ENCODE data around the gene RTN4RL1. TPM values are rescaled to one million over a fixed set of nuclear protein-coding genes. Genes with fewer than 3 reads are reported as not detected.

RTN4RL1 gene
- total RNA-seq, 3 donors from 2014 or later = 0.14 to 0.47 (median 0.43) TPM

GRCh38 chr17:2044263-2044894, 19.2 kb upstream of the RTN4RL1 start:
- no peaks in the 10 kb centered on the region for H3K9me3 ChIP-seq
- peaks cover 14% of the 10 kb centered on the region for H3K4me1 ChIP-seq (ENCODE audit: low read depth)
- intact Hi-C loops (cut with DNase I, micrococcal nuclease) = loop anchor here in 1 of 2 donors (10.0 kb wide), 1 partner anchor 1810 kb away; no protein-coding TSS in a partner anchor
- no peaks in the 10 kb centered on the region for H3K36me3 ChIP-seq (ENCODE audit: low read depth)
- DNase-seq (no peak), ATAC-seq (no peak)
- no peak for TF ChIP-seq CTCF (IDR thresholded peaks at IDR 0.05)
- H3K4me3 ChIP-seq = no peak overlapping the region

- peaks cover 8% of the 10 kb centered on the region for H3K4me1 ChIP-seq (ENCODE audit: low read depth)
- H3K9me3 ChIP-seq = no peaks in the 10 kb centered on the region
- H3K4me3 ChIP-seq = no peak overlapping the region
- TF ChIP-seq CTCF (IDR thresholded peaks at IDR 0.05) = no peak
- intact Hi-C loops (cut with DNase I, micrococcal nuclease) = loop anchor here in 1 of 2 donors (10.0 kb wide), 1 partner anchor 1811 kb away; no protein-coding TSS in a partner anchor
- H3K36me3 ChIP-seq (ENCODE audit: low read depth) = no peaks in the 10 kb centered on the region
- DNase-seq (no peak), ATAC-seq (no peak)
Measured at GRCh38 chr17:2043785-2044184, 18.7 kb upstream of the RTN4RL1 start.

DNA sequence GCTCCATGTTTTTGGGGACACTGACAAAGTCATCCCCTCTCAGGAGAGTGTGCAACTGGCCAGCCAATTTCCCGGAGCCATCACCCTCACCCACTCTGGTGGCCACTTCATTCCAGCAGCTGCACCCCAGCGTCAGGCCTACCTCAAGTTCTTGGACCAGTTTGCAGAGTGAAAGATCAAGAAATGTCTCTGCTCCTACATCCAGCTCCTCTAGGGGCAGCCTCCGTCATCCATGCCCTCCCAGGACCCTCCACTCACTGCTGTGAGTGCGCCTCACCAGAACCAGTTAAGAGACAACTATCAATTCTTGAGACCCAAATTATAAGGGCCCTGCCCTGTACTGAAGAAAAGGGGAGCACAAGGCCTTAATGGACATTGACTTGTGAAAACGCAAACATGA, 17.8 kb upstream of the RTN4RL1 start:
- ATAC-seq (no peak), DNase-seq (no peak)
- Histone ChIP-seq H3K4me1 (ENCODE audit: low read depth) (peaks cover 7% of the 10 kb centered on the region), H3K36me3 (ENCODE audit: low read depth) (no peaks in the 10 kb centered on the region), H3K9me3 (no peaks in the 10 kb centered on the region), H3K4me3 (no peak overlapping the region)
- intact Hi-C loops (cut with DNase I, micrococcal nuclease) = loop anchor here in 1 of 2 donors (10.0 kb wide), 1 partner anchor 1812 kb away; no protein-coding TSS in a partner anchor
- TF ChIP-seq CTCF (IDR thresholded peaks at IDR 0.05) = no peak

GRCh38 chr17:2042390-2042847, 17.3 kb upstream of the RTN4RL1 start:
- H3K4me1 ChIP-seq (ENCODE audit: low read depth) = peaks cover 7% of the 10 kb centered on the region
- DNase-seq (no peak), ATAC-seq (peak; percentile 8)

More at GRCh38 chr17:2042390-2042847, 17.3 kb upstream of the RTN4RL1 start:
- Histone ChIP-seq H3K4me3 (peak overlapping the region; percentile 62), H3K9me3 (no peaks in the 10 kb centered on the region), H3K36me3 (ENCODE audit: low read depth) (no peaks in the 10 kb centered on the region)
- TF ChIP-seq CTCF (IDR thresholded peaks at IDR 0.05) = no peak
- intact Hi-C loops (cut with DNase I, micrococcal nuclease) = loop anchor here in 1 of 2 donors (10.0 kb wide), 1 partner anchor 1812 kb away; no protein-coding TSS in a partner anchor

Data from mucosa of descending colon (tissue), 3 donors.